ENCODE measurements around the gene SLC22A17. TPM values are rescaled to one million over a fixed set of nuclear protein-coding genes. Genes with fewer than 3 reads are reported as not detected.

The SLC22A17 gene
- total and polyA plus RNA-seq, 2 of the 4 experiments (the other 2 are of a cell fraction): 6.6 to 36.0 TPM

- H3K4me2 ChIP-seq (ENCODE audit: low read depth, low read length): no peak overlapping the region
- H3K4me3 ChIP-seq (ENCODE audit: insufficient read depth, low read depth, low read length): no peak overlapping the region
- no peak overlapping the region for H3K27ac ChIP-seq (ENCODE audit: insufficient read depth, low read length)
- in situ Hi-C loops (cut with MboI; ENCODE audit: low sequenced_read_pairs) (loop anchor here (10.0 to 25.0 kb wide), 5 partner anchors 51 to 1113 kb away; partner anchors contain the start of genes CBLN3, CMTM5, EMC9 and FITM1), dilution Hi-C loops (cut with HindIII; ENCODE audit: low sequenced_read_pairs, unreplicated experiment) (no loop called here), intact Hi-C loops (cut with micrococcal nuclease) (no loop called here)
- TF ChIP-seq CHD1 (IDR thresholded peaks at IDR 0.05; ENCODE audit: low read depth, low read length) (no peak), MAZ (IDR thresholded peaks at IDR 0.05; ENCODE audit: borderline replicate concordance, low read depth, low read length) (no peak), ELK1 (IDR thresholded peaks at IDR 0.05; ENCODE audit: borderline replicate concordance, low read depth, low read length) (no peak), USF2 (IDR thresholded peaks at IDR 0.05; ENCODE audit: low read depth, low read length) (no peak), RAD21 (IDR thresholded peaks at IDR 0.05; ENCODE audit: low read length) (no peak), RFX5 (IDR thresholded peaks at IDR 0.05; ENCODE audit: low read depth, low read length) (no peak), CEBPB (IDR thresholded peaks at IDR 0.05; ENCODE audit: low read depth, low read length) (no peak)
- no peak overlapping the region for H2BK20ac ChIP-seq (ENCODE audit: low read depth, low read length)
- H3K4ac ChIP-seq (ENCODE audit: low read depth, low read length): no peak overlapping the region
- H3K4me1 ChIP-seq (ENCODE audit: control insufficient read depth, insufficient read depth, low read length): peaks cover 6% of the 10 kb centered on the region; the same call in 1 of the 2 replicates
- H4K8ac ChIP-seq (ENCODE audit: low read depth in 2 of 2, low read length in 2 of 2): no peak overlapping the region
- no peak overlapping the region for H3K18ac ChIP-seq (ENCODE audit: low read depth, low read length)
- no peak overlapping the region for H2BK120ac ChIP-seq (ENCODE audit: low read depth, low read length)
- no peak overlapping the region for H2AK9ac ChIP-seq (replicated peaks; ENCODE audit: low read depth, low read length, poor library complexity)
- no peak overlapping the region for H2BK15ac ChIP-seq (ENCODE audit: low read depth, low read length)
- H3K27me3 ChIP-seq (ENCODE audit: control insufficient read depth, insufficient read depth, low read length): no peaks in the 10 kb centered on the region
- no peak overlapping the region for H3K56ac ChIP-seq (ENCODE audit: extremely low read depth, insufficient read depth, low read length)
- peaks cover 16% of the 10 kb centered on the region; the same call in 1 of the 2 replicates for H4K20me1 ChIP-seq (ENCODE audit: insufficient read depth, low read length)
- no peaks in the 10 kb centered on the region for H3K9me3 ChIP-seq (ENCODE audit: control insufficient read depth, insufficient read depth, low read length)
- no peak overlapping the region for H3K14ac ChIP-seq (replicated peaks; ENCODE audit: low read depth, low read length)
- ATAC-seq (ENCODE audit: low read depth): no peak
- 98% methylated on average over 9 of the region's 18 CpGs; no CpG with 5 or more reads in 1 of the 2 experiments for WGBS, 2 experiments (ENCODE audit: extremely low coverage in 2 of 2, insufficient read length in 1 of 2)
- no peaks in the 10 kb centered on the region for H3K9me1 ChIP-seq (ENCODE audit: insufficient read depth, low read length)
- H2AFZ ChIP-seq (replicated peaks; ENCODE audit: low read length, poor library complexity): no peak overlapping the region
- peaks cover 18 to 39% of the 10 kb centered on the region in 2 experiments for H3K79me1 ChIP-seq (ENCODE audit: low read depth in 1 of 2, low read length in 2 of 2)
- ChIA-PET POLR2A (ENCODE audit: unreplicated experiment) (no interaction called here), CTCF (interaction anchor here (0.9 kb wide), 1 partner anchor 140 kb away, joined by 6 read pairs; no protein-coding TSS in a partner anchor)
- DNase-seq: no peak
- H3K23ac ChIP-seq (ENCODE audit: low read depth, low read length): no peak overlapping the region
- H4K5ac ChIP-seq (ENCODE audit: low read depth, low read length): no peak overlapping the region
- H2BK5ac ChIP-seq (ENCODE audit: low read depth, low read length, poor library complexity, severe bottlenecking): no peak overlapping the region
- no peak overlapping the region for H2AK5ac ChIP-seq (ENCODE audit: low read depth, low read length)
- no peak overlapping the region for H4K91ac ChIP-seq (ENCODE audit: insufficient read depth, low read depth, low read length)
- H3K9ac ChIP-seq (ENCODE audit: low read depth, low read length): no peak overlapping the region
- peaks cover 27% of the 10 kb centered on the region for H3K36me3 ChIP-seq (ENCODE audit: control insufficient read depth, insufficient read depth, low read length)
- BruUV-seq (replicated peaks): no TSS peak
Observed at GRCh38 chr14:23323838-23324454, 28.7 kb downstream of the SLC22A17 start.
